ENCODE data around the gene CPA1. TPM values are rescaled to one million over a fixed set of nuclear protein-coding genes. Genes with fewer than 3 reads are reported as not detected.

The CPA1 gene
- total and polyA plus RNA-seq, 2 of the 4 experiments (the other 2 are of a cell fraction), result not detected

GRCh38 chr7:130377178-130377577 is 3.1 kb upstream of the CPA1 start:
- Histone ChIP-seq H3K9ac (ENCODE audit: low read depth, low read length) (no peak overlapping the region), H3K23ac (ENCODE audit: low read depth, low read length) (no peak overlapping the region), H3K4me3 (ENCODE audit: insufficient read depth, low read depth, low read length) (no peak overlapping the region), H3K4me1 (ENCODE audit: control insufficient read depth, insufficient read depth, low read length) (peaks cover 29% of the 10 kb centered on the region), H4K20me1 (ENCODE audit: insufficient read depth, low read length) (no peaks in the 10 kb centered on the region), H2BK5ac (ENCODE audit: low read depth, low read length, poor library complexity, severe bottlenecking) (no peak overlapping the region), H2BK120ac (ENCODE audit: low read depth, low read length) (peak overlapping the region; percentile 4), H2BK20ac (ENCODE audit: low read depth, low read length) (peak overlapping the region; percentile 20; the same call in 1 of the 2 replicates), H3K27me3 (ENCODE audit: control insufficient read depth, insufficient read depth, low read length) (no peaks in the 10 kb centered on the region), H3K27ac (ENCODE audit: insufficient read depth, low read length) (no peak overlapping the region), H3K4me2 (ENCODE audit: low read depth, low read length) (no peak overlapping the region), H3K36me3 (ENCODE audit: control insufficient read depth, insufficient read depth, low read length) (no peaks in the 10 kb centered on the region), H3K18ac (ENCODE audit: low read depth, low read length) (no peak overlapping the region), H3K9me1 (ENCODE audit: insufficient read depth, low read length) (peaks cover 20% of the 10 kb centered on the region), H3K9me3 (ENCODE audit: control insufficient read depth, insufficient read depth, low read length) (peaks cover 4% of the 10 kb centered on the region; the same call in 1 of the 2 replicates), H3K4ac (ENCODE audit: low read depth, low read length) (no peak overlapping the region), H3K14ac (replicated peaks; ENCODE audit: low read depth, low read length) (no peak overlapping the region), H4K5ac (ENCODE audit: low read depth, low read length) (no peak overlapping the region), H2AFZ (replicated peaks; ENCODE audit: low read length, poor library complexity) (peak overlapping the region; percentile 4), H4K91ac (ENCODE audit: insufficient read depth, low read depth, low read length) (no peak overlapping the region), H2AK5ac (ENCODE audit: low read depth, low read length) (no peak overlapping the region; the same call in 1 of the 2 replicates), H4K8ac (ENCODE audit: low read depth in 2 of 2, low read length in 2 of 2) (no peak overlapping the region), H2BK15ac (ENCODE audit: low read depth, low read length) (0 out of 3 replicates have a peak overlapping the region, but pooled peaks have one; percentile 3), H3K79me1 (ENCODE audit: low read depth in 1 of 2, low read length in 2 of 2) (peaks cover 0 to 9% of the 10 kb centered on the region in 2 experiments; a peak in 1 of 4 replicates), H2AK9ac (replicated peaks; ENCODE audit: low read depth, low read length, poor library complexity) (no peak overlapping the region), H3K56ac (ENCODE audit: extremely low read depth, insufficient read depth, low read length) (no peak overlapping the region)
- no peak for DNase-seq
- 100% methylated on average over 4 of the region's 6 CpGs; no CpG with 5 or more reads in 1 of the 2 experiments for WGBS, 2 experiments (ENCODE audit: extremely low coverage in 2 of 2, insufficient read length in 1 of 2)
- POLR2A ChIA-PET (ENCODE audit: unreplicated experiment), result no interaction called here
- TF ChIP-seq, protein P1, sequence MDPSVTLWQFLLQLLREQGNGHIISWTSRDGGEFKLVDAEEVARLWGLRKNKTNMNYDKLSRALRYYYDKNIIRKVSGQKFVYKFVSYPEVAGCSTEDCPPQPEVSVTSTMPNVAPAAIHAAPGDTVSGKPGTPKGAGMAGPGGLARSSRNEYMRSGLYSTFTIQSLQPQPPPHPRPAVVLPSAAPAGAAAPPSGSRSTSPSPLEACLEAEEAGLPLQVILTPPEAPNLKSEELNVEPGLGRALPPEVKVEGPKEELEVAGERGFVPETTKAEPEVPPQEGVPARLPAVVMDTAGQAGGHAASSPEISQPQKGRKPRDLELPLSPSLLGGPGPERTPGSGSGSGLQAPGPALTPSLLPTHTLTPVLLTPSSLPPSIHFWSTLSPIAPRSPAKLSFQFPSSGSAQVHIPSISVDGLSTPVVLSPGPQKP (IDR thresholded peaks at IDR 0.05; ENCODE audit: borderline replicate concordance, low read depth, low read length), result no peak
- TF ChIP-seq NFE2L2 (IDR thresholded peaks at IDR 0.05; ENCODE audit: low read depth, low read length), result no peak
- TF ChIP-seq POLR2A (IDR thresholded peaks at IDR 0.05; ENCODE audit: low read depth, low read length), result no peak
- no peak for TF ChIP-seq FOS (IDR thresholded peaks at IDR 0.05; ENCODE audit: low read depth, low read length)
- TF ChIP-seq, protein P2, sequence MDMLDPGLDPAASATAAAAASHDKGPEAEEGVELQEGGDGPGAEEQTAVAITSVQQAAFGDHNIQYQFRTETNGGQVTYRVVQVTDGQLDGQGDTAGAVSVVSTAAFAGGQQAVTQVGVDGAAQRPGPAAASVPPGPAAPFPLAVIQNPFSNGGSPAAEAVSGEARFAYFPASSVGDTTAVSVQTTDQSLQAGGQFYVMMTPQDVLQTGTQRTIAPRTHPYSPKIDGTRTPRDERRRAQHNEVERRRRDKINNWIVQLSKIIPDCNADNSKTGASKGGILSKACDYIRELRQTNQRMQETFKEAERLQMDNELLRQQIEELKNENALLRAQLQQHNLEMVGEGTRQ (IDR thresholded peaks at IDR 0.05; ENCODE audit: low read depth, low read length), result no peak
- no peak for TF ChIP-seq RAD21 (IDR thresholded peaks at IDR 0.05; ENCODE audit: low read length)
- no peak for TF ChIP-seq MAFK (IDR thresholded peaks at IDR 0.05; ENCODE audit: low read depth, low read length)
- TF ChIP-seq CHD1 (IDR thresholded peaks at IDR 0.05; ENCODE audit: low read depth, low read length), result no peak
- TF ChIP-seq BHLHE40 (IDR thresholded peaks at IDR 0.05; ENCODE audit: low read depth, low read length), result no peak
- no peak for TF ChIP-seq SMC3 (IDR thresholded peaks at IDR 0.05; ENCODE audit: low read depth, low read length)
- TF ChIP-seq MXI1 (IDR thresholded peaks at IDR 0.05; ENCODE audit: borderline replicate concordance, low read depth, low read length), result no peak
- in situ Hi-C loops (cut with MboI; ENCODE audit: low sequenced_read_pairs) (no loop called here), dilution Hi-C loops (cut with HindIII; ENCODE audit: low sequenced_read_pairs, unreplicated experiment) (no loop called here), intact Hi-C loops (cut with micrococcal nuclease) (no loop called here)
- BruUV-seq (replicated peaks), result no TSS peak
- no peak for ATAC-seq (ENCODE audit: low read depth)
- CTCF ChIA-PET, result no interaction called here

Measured in IMR-90 (cell line).